VCaP (cell line): ENCODE results near the gene KIF6.
"Not testable (repeated sequence)": the region's sequence is repeated elsewhere in the genome, so short reads cannot be mapped to it uniquely, and the experiment has no call there.

Experiments
- H3K27ac ChIP-seq: fragments of 450-650 bp; 2 replicates; pipeline ENCODE4 v1.5.1; 2017
- CTCF ChIP-seq: fragments of 450-650 bp; conservative IDR thresholded peaks from 2 replicates; pipeline ENCODE4 v1.5.1; 2017; ENCODE audit warnings: mild to moderate bottlenecking, moderate library complexity

Gene KIF6

GRCh38 chr6:39521958-39522357, 203.2 kb downstream of the KIF6 start:
- TF ChIP-seq CTCF: no peak
- no peak overlapping the region for H3K27ac ChIP-seq

- H3K27ac ChIP-seq: no peak overlapping the region
- no peak for TF ChIP-seq CTCF
These were observed 204.3 kb downstream of the KIF6 start for GRCh38 chr6:39520916-39521315.

GRCh38 chr6:39520411-39520810, 204.8 kb downstream of the KIF6 start:
- H3K27ac ChIP-seq: no peak overlapping the region
- TF ChIP-seq CTCF: no peak

GRCh38 chr6:39518221-39518620, 207.0 kb downstream of the KIF6 start:
- no peak overlapping the region for H3K27ac ChIP-seq
- no peak for TF ChIP-seq CTCF

- no peak overlapping the region for H3K27ac ChIP-seq
These were observed 207.5 kb downstream of the KIF6 start for GRCh38 chr6:39517756-39518155.

GRCh38 chr6:39516471-39516870, 208.7 kb downstream of the KIF6 start:
- no peak for TF ChIP-seq CTCF
- H3K27ac ChIP-seq: no peak overlapping the region

More at GRCh38 chr6:39517756-39518155, 207.5 kb downstream of the KIF6 start:
- no peak for TF ChIP-seq CTCF

- TF ChIP-seq CTCF: no peak
- no peak overlapping the region for H3K27ac ChIP-seq
These were observed 209.7 kb downstream of the KIF6 start for GRCh38 chr6:39515471-39515870.

GRCh38 chr6:39515006-39515405, 210.2 kb downstream of the KIF6 start:
- TF ChIP-seq CTCF: no peak
- H3K27ac ChIP-seq: no peak overlapping the region

GRCh38 chr6:39509831-39510230, 215.4 kb downstream of the KIF6 start:
- not testable (repeated sequence) for H3K27ac ChIP-seq
